GM12872 (cell line): ENCODE measurements around the gene BTNL3.

ENCODE experiments used
- TF ChIP-seq, protein P1 (sequence below): IDR thresholded peaks from 3 replicates; pipeline ENCODE4 v1.5.1; 2011; ENCODE audit warnings: low read depth, mild to moderate bottlenecking, low read length, moderate library complexity; ENCODE audit not compliant: insufficient read depth

Gene BTNL3

DNA sequence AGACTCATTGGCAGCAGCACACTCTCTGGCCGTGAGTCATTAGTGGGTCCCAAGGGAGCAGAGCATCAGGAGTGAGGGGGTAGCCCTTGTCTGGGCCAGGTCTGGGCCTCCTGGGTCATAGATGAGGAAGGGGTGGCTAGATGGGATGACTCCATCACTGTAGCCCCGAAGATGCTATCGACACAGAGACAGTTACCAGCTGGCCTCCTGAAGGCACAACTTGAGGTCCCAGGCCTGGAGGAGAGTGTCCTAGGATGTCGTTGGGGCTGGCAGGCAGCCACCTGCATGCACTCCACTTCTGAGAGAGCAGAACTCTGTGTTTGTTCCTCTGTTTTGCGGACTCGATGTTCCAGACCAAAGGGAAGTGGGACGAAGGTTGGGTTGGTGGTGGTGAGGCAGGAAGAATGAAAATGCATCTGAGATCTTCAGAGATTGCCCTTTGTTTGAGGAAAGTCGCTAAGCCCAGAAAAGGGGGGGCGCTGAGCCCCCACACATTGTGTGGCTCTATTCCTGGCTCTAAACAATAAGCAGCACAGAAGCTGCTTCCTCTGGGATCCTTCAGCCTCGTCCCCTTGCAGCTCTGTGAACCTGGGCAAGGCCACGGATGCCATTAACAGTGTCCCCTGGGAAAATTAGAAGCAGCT is 56.1 kb downstream of the BTNL3 start:
- TF ChIP-seq, protein P1, sequence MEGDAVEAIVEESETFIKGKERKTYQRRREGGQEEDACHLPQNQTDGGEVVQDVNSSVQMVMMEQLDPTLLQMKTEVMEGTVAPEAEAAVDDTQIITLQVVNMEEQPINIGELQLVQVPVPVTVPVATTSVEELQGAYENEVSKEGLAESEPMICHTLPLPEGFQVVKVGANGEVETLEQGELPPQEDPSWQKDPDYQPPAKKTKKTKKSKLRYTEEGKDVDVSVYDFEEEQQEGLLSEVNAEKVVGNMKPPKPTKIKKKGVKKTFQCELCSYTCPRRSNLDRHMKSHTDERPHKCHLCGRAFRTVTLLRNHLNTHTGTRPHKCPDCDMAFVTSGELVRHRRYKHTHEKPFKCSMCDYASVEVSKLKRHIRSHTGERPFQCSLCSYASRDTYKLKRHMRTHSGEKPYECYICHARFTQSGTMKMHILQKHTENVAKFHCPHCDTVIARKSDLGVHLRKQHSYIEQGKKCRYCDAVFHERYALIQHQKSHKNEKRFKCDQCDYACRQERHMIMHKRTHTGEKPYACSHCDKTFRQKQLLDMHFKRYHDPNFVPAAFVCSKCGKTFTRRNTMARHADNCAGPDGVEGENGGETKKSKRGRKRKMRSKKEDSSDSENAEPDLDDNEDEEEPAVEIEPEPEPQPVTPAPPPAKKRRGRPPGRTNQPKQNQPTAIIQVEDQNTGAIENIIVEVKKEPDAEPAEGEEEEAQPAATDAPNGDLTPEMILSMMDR = no peak

DNA sequence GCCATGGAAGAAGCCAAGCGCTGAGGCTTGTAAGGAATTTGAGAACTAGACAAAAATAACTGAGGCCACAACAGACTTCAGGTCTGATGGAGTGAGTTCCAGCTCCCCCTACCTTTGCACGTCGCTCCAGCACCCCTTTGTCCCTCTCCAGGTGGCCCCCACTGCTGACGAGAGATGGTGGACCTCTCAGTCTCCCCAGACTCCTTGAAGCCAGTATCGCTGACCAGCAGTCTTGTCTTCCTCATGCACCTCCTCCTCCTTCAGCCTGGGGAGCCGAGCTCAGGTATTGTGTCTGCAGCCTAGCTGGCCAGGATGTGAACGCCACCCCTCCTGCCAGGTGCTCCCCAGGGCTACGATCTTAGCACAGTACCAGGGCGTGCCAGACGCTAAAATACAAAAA is 56.7 kb downstream of the BTNL3 start:
- TF ChIP-seq, protein P1 = no peak

DNA sequence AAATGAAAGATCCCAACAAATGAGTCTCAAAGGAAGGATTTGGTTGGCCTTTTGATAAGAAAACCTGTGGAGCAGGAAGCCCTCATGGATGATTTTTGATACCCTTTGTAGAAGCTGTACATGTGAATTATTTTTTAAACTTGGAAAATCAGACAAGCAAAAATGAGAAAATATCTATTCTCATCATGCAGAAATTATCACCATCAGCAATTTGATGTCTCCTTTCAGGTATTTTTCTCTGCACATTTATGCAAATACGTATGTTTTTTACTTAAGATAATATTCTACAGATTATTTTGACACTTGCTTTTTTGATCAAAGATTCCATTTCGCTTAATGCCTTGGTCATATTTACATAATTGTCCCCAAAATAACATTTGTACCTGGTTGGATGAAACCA is 58.6 kb downstream of the BTNL3 start:
- TF ChIP-seq, protein P1 = no peak

DNA sequence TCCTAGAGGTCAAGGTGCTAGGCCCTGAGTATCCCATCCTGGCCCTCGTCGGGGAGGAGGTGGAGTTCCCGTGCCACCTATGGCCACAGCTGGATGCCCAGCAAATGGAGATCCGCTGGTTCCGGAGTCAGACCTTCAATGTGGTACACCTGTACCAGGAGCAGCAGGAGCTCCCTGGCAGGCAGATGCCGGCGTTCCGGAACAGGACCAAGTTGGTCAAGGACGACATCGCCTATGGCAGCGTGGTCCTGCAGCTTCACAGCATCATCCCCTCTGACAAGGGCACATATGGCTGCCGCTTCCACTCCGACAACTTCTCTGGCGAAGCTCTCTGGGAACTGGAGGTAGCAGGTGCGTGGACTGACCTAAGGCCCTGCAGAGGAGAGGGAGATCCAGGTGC is 59.3 kb downstream of the BTNL3 start:
- TF ChIP-seq, protein P1 = no peak

DNA sequence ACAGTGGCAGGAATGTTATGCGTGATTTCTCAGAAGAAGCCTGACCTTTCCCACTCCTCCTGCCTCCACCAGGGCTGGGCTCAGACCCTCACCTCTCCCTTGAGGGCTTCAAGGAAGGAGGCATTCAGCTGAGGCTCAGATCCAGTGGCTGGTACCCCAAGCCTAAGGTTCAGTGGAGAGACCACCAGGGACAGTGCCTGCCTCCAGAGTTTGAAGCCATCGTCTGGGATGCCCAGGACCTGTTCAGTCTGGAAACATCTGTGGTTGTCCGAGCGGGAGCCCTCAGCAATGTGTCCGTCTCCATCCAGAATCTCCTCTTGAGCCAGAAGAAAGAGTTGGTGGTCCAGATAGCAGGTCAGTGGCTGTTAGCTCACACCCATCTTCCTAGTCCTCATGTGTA is 61.4 kb downstream of the BTNL3 start:
- TF ChIP-seq, protein P1 = no peak

DNA sequence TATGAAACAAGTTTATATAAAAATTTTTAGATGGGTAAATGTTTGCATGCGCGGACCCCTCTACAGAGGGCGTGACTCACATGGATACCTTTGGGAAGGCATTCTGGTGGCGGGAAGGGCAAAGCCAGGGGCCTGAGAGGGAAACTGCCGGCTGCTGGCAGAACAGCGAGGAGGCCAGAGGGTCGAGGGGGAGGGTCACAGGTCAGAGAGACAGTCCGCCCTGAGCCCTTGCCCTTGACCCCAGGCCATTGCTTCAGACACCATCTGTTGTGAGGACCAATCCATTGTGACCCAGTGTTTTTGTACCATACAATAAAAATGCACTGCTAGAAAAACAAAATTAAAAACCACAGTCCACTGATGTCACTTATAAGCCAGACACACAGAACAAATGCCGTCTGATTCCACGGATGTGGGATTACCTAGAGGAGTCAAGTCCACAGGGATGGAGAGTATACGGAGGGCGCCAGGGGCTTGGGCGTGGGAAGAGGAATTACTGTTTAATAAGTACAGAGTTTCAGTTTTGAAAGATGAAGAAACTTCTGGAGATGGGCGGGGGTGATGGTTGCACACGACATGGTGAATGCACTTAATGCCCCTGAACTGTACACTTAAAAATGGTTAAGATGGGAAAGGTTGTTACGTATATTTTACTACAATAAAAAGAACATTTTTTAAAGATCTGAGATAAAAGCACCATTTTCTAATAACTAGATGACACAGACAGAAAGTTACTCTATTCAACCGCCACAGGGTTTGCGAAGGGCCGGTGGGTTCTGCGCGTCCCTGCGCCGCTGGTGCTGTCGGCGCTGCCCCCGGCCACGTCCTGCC is 63.4 kb downstream of the BTNL3 start:
- TF ChIP-seq, protein P1 = no peak

DNA sequence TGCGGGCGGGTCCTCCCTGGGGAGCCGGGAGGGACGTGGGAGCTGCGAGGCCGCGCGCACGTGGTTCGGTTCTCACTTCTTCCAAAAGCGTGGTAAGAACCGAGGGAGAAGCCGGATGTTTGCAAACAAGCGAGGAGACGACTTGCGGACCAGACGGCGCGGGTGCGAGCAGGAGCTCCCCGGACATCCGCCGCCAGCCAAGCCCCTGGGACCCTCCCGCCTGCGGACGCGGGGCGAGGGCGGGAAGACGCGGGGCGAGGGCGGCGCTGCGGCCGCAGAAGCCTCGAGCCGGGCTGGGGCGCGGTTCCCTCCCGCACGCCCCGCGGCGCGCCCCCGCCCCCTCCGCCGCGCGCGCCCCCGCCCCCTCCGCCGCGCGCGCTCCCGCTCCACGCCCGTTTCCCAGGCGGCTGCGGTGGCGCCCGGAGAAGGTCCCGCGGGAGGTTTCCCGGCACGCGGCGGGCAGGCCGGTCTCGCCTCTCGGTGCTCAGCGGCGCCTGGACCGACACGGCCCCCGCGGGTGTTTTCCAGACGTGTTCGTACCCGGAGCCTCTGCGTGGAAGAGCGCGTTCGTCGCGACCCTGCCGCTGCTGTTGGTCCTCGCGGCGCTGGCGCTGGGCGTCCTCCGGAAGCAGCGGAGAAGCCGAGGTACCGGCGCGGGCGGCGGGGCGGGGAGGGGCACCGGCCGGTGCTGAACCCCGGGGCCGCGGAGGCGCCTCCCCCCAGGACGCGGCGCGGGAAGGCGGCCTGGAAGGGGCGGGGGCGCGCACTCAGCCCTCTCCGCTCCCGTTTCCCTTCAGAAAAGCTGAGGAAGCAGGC is 64.2 kb downstream of the BTNL3 start:
- TF ChIP-seq, protein P1 = no peak
